Panc1 (cell line): ENCODE results near the gene DDX52. TPM values are rescaled to one million over a fixed set of nuclear protein-coding genes. Genes with fewer than 3 reads are reported as not detected.

Experiments used
- ATAC-seq: fragments of 200-7000 bp; cut with Tn5 transposase; 2 replicates; pipeline ENCODE4 v1.9.1; 2020; ENCODE audit warnings: mild to moderate bottlenecking, moderate library complexity
- BruUV-seq: library from RNA; stranded (reverse); fragments of 400-500 nt; replicated peaks from 2 replicates; lab custom pipeline; 2021; lab: Mats Ljungman, UMichigan
- CTCF ChIA-PET: fragments of 300-600 bp; sonication (Branson Sonifier 250); formaldehyde crosslinking; loops from one replicate; lab custom pipeline; 2022; ENCODE audit warnings: antibody characterized with exemption; lab: Charles Lee
- POLR2A ChIA-PET: fragments of 300-600 bp; sonication (Branson Sonifier 250); formaldehyde crosslinking; loops from one replicate; lab custom pipeline; 2022; ENCODE audit warnings: antibody characterized with exemption; lab: Charles Lee
- DNase-seq: peaks from one replicate; pipeline ENCODE4 v3.0.0-alpha.2; 2010; ENCODE audit warnings: low read depth, low spot score
- H3K27ac ChIP-seq: 2 replicates; pipeline ENCODE4 v1.5.1; 2011; ENCODE audit warnings: mild to moderate bottlenecking, low read length, inconsistent platforms
- H3K27me3 ChIP-seq: fragments of 200-500 bp; sonication (Bioruptor generic); 2 replicates; pipeline ENCODE4 v1.6.0; 2014; ENCODE audit warnings: low read length, inconsistent platforms; ENCODE audit not compliant: control insufficient read depth, insufficient read depth
- H3K36me3 ChIP-seq: fragments of 200-500 bp; sonication (Bioruptor generic); 2 replicates; pipeline ENCODE4 v1.5.1; 2014; ENCODE audit warnings: inconsistent platforms, mild to moderate bottlenecking, low read length, moderate library complexity; ENCODE audit not compliant: control insufficient read depth, insufficient read depth
- H3K4me1 ChIP-seq: 2 replicates; pipeline ENCODE4 v1.5.1; 2011; ENCODE audit warnings: inconsistent platforms, mild to moderate bottlenecking, low read length, moderate library complexity; ENCODE audit not compliant: control insufficient read depth, insufficient read depth
- H3K4me3 ChIP-seq, 2 experiments: 2 replicates each; pipeline ENCODE4 v1.5.1; 2011 to 2012; ENCODE audit warnings: low read depth in 2 of 2, low read length in 2 of 2, mild to moderate bottlenecking in 2 of 2, inconsistent platforms in 1 of 2, moderate library complexity in 1 of 2
- H3K9me3 ChIP-seq: fragments of 200-500 bp; sonication (Bioruptor generic); 2 replicates; pipeline ENCODE4 v1.5.1; 2014; ENCODE audit warnings: low read depth, mild to moderate bottlenecking, inconsistent platforms, low read length, moderate library complexity; ENCODE audit not compliant: control insufficient read depth, insufficient read depth
- CTCF ChIP-seq: fragments of 450-650 bp; IDR thresholded peaks from 2 replicates; pipeline ENCODE4 v1.5.1; 2017; ENCODE audit warnings: mild to moderate bottlenecking
- POLR2AphosphoS5 ChIP-seq: IDR thresholded peaks from 2 replicates; pipeline ENCODE4 v1.6.1; 2012; ENCODE audit warnings: mild to moderate bottlenecking, low read depth, low read length, moderate library complexity
- SIN3A ChIP-seq: IDR thresholded peaks from 2 replicates; pipeline ENCODE4 v1.6.1; 2012; ENCODE audit warnings: low read depth, mild to moderate bottlenecking, low read length, moderate library complexity, borderline replicate concordance; ENCODE audit not compliant: insufficient read depth
- TCF7L2 ChIP-seq: IDR thresholded peaks from 2 replicates; pipeline ENCODE4 v1.6.1; 2011; ENCODE audit warnings: mild to moderate bottlenecking, low read depth, low read length, inconsistent platforms
- in situ Hi-C: cut with HindIII; loops from 2 replicates; pipeline ENCODE4 v1.10.0; 2016; ENCODE audit warnings: low sequenced_read_pairs, low pct_unique_long_range_greater_than_20kb
- intact Hi-C: fragments of 100-400 bp; cut with micrococcal nuclease; formaldehyde crosslinking; loops from one replicate; pipeline ENCODE4 v1.10.0; 2022; ENCODE audit not compliant: unreplicated experiment
- total RNA-seq: library from RNA; stranded (reverse); gene quantifications from one replicate; pipeline ENCODE4 v1.2.1, GENCODE V29; 2021; ENCODE audit not compliant: unreplicated experiment
- TF ChIP-seq, protein P1 (sequence below), 2 experiments: IDR thresholded peaks; 2 replicates each; pipeline ENCODE4 v1.6.1; 2011 to 2012; ENCODE audit warnings: low read depth in 2 of 2, control low read depth in 1 of 2, low read length in 1 of 2, mild to moderate bottlenecking in 1 of 2, moderate library complexity in 1 of 2; ENCODE audit not compliant: insufficient read depth in 1 of 2

The DDX52 gene
- total RNA-seq, 1 experiment from 2014 or later: 16.5 TPM

DNA sequence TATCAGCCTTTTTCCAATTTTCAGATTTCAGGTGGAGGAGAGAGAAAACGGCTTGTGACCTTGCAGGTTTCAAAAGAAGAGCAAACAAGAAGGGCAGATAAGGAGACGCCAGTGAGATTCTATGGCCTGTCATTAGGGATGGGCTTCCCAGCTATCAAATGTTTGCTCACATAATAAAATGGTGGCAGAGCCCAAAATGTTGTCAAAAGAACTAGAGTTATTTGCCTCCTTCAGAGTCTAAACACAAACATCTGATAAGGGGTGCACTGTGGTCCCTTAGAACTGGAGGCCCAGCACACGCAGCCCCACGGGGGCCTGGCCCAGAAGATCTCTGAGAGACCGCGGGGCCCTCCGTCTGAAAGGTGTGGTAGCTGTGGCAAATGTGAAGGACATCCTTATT is 46.1 kb upstream of the DDX52 start:
- Histone ChIP-seq H3K4me1 (no peaks in the 10 kb centered on the region), H3K36me3 (no peaks in the 10 kb centered on the region), H3K27ac (no peak overlapping the region), H3K9me3 (no peaks in the 10 kb centered on the region), H3K4me3 (no peak overlapping the region), H3K27me3 (no peaks in the 10 kb centered on the region)
- no peak for DNase-seq
- ChIA-PET POLR2A (no interaction called here), CTCF (no interaction called here)
- intact Hi-C loops: no loop called here
- no TSS peak for BruUV-seq
- ATAC-seq: no peak
- in situ Hi-C loops: no loop called here
- no peak for TF ChIP-seq SIN3A
- no peak for TF ChIP-seq CTCF
- TF ChIP-seq POLR2AphosphoS5: no peak
- TF ChIP-seq, protein P1, sequence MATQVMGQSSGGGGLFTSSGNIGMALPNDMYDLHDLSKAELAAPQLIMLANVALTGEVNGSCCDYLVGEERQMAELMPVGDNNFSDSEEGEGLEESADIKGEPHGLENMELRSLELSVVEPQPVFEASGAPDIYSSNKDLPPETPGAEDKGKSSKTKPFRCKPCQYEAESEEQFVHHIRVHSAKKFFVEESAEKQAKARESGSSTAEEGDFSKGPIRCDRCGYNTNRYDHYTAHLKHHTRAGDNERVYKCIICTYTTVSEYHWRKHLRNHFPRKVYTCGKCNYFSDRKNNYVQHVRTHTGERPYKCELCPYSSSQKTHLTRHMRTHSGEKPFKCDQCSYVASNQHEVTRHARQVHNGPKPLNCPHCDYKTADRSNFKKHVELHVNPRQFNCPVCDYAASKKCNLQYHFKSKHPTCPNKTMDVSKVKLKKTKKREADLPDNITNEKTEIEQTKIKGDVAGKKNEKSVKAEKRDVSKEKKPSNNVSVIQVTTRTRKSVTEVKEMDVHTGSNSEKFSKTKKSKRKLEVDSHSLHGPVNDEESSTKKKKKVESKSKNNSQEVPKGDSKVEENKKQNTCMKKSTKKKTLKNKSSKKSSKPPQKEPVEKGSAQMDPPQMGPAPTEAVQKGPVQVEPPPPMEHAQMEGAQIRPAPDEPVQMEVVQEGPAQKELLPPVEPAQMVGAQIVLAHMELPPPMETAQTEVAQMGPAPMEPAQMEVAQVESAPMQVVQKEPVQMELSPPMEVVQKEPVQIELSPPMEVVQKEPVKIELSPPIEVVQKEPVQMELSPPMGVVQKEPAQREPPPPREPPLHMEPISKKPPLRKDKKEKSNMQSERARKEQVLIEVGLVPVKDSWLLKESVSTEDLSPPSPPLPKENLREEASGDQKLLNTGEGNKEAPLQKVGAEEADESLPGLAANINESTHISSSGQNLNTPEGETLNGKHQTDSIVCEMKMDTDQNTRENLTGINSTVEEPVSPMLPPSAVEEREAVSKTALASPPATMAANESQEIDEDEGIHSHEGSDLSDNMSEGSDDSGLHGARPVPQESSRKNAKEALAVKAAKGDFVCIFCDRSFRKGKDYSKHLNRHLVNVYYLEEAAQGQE (IDR thresholded peaks at IDR 0.05; ENCODE audit: insufficient read depth in 1 of 2, low read depth in 2 of 2, low read length in 1 of 2): no peak
- TF ChIP-seq TCF7L2: no peak

DNA sequence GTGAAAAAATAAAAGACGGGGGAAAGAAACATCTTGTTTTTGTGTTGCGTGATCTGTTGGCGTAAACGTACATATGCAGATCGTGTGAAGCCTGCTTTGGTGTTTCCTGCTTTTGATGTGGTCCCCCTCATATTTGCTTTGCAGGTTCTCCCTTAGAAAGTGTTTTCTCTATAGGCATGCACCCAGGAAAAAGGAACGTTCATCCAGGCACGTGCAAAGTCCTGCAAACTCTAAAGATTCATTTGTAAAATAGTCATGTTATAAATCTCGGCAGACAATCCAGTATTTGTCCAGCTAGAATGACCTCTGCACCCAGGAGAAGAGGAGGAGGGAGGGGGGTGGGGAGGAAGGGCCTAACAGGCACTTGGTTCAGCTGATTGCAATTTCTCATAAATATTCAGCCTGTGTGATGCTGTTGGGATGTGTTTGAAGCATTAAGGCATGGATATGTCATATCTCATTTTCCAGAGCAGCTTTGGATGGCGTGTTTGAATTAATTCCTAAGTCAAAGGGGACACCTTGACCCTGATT is 40.3 kb upstream of the DDX52 start:
- Histone ChIP-seq H3K27ac (no peak overlapping the region), H3K9me3 (no peaks in the 10 kb centered on the region), H3K4me3 (no peak overlapping the region), H3K36me3 (no peaks in the 10 kb centered on the region), H3K4me1 (no peaks in the 10 kb centered on the region), H3K27me3 (no peaks in the 10 kb centered on the region)
- intact Hi-C loops: no loop called here
- ChIA-PET POLR2A (no interaction called here), CTCF (no interaction called here)
- in situ Hi-C loops: no loop called here
- TF ChIP-seq, protein P1 (IDR thresholded peaks at IDR 0.05; ENCODE audit: insufficient read depth in 1 of 2, low read depth in 2 of 2, low read length in 1 of 2): no peak
- TF ChIP-seq POLR2AphosphoS5: no peak
- no peak for TF ChIP-seq TCF7L2
- TF ChIP-seq CTCF: no peak
- no peak for TF ChIP-seq SIN3A
- DNase-seq: no peak
- ATAC-seq: no peak
- BruUV-seq: no TSS peak
